GM19372 (cell line): ENCODE data around the gene KLHDC10.
"Not testable (repeated sequence)": the region's sequence is repeated elsewhere in the genome, so short reads cannot be mapped to it uniquely, and the experiment has no call there.

Experiments used
- ATAC-seq: cut with Tn5 transposase; IDR thresholded peaks from one replicate; pipeline ENCODE4 v1.9.1; 2021; ENCODE audit warnings: mild to moderate bottlenecking, low read depth, moderate library complexity; ENCODE audit not compliant: unreplicated experiment

KLHDC10 gene, protein sequence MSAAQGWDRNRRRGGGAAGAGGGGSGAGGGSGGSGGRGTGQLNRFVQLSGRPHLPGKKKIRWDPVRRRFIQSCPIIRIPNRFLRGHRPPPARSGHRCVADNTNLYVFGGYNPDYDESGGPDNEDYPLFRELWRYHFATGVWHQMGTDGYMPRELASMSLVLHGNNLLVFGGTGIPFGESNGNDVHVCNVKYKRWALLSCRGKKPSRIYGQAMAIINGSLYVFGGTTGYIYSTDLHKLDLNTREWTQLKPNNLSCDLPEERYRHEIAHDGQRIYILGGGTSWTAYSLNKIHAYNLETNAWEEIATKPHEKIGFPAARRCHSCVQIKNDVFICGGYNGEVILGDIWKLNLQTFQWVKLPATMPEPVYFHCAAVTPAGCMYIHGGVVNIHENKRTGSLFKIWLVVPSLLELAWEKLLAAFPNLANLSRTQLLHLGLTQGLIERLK

DNA sequence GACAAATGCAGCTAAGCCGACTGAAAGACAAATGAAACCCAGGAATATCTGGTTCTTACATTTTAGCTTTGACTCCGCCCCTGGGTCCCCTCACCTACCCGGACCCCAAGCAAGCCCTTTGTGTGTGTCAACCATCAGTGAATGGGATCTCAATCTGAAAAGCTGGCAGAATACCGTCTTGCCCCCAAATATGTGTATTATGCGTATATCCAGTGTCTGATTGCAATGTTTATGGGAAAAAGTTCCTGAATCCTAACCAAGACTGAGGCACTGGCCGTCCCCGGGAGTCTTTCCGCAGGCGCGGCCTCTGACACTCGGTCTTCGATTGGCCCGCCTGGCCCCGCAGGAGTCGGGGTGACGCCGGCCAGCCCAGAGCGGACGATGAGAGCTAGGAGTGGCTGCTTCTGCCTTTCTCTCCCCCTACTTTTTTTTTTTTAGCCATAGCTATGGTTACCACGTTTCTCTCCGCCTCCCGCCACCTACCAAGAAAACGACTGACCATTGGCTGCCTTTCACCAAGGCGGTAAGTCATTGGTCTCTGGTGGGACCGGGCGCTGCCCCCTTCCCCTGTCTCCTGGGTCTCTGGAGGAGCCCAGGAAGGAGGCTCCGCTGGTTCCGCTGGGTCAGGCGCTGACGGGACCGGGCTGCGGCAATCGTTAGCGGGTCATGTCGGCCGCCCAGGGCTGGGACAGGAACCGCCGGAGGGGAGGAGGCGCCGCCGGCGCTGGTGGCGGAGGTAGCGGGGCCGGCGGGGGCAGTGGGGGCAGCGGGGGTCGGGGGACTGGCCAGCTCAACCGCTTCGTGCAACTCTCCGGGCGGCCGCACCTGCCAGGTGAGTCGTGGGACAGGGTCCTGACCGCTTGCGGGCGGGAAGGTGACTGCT is at the start of gene KLHDC10:
Gene KLHDC10 (plus strand): TSS at position 557 of the 883 bp plus-strand sequence. CDS start 110 bp downstream, at position 667.
- peak; percentile 90 for ATAC-seq

DNA sequence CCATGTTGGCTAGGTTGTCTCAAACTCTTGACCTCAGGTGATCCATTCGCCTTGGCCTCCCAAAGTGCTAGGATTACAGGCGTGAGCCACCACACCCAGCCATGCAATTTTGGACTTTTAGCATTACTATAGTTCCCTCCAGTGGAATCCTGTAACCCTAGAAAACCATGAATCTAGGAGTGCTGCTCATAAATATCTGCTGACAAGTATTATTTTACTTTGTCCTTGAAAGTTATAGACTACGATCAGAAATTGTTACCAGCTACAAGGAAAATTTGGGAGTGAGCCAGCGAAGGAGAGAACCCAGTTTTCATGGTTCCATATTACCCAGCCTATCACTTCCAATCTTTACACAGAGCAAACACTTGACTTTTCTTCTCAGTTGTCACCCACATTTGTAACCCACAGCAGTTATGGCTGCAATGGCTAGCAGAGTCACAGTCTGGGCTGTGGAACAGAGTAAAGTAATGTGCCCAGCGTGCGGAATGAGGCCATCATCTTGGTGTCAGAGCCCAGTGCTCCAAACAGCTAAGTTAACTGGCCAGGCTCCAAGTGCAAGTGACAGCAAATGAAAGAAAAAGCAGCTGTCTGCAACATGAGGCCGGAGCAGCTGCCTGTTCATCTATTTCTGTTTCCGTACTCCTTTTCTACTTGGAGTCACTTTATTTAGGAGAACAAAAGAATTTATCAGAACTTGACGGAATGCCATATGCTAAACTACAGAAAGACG is 49.1 kb upstream of the KLHDC10 start:
- ATAC-seq = no peak

DNA sequence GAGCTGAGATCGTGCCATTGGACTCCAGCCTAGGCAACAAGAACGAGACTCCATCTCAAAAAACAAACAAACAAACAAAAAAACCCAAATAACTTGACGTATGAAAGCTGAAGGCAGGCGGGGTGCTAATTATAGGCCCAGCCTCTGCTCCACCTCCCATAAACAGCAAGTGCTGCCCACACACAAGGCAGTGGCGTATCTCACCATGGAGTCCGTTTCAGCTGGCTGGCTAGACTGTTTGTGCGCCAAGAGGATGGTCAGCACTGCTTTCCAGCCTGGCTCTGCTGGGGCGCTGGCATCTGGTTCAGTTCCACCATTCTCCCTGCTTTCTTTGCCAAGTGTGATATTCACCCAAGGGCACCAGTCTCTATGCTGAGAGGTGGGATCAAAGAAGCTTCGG is 48.2 kb upstream of the KLHDC10 start:
- ATAC-seq = no peak

DNA sequence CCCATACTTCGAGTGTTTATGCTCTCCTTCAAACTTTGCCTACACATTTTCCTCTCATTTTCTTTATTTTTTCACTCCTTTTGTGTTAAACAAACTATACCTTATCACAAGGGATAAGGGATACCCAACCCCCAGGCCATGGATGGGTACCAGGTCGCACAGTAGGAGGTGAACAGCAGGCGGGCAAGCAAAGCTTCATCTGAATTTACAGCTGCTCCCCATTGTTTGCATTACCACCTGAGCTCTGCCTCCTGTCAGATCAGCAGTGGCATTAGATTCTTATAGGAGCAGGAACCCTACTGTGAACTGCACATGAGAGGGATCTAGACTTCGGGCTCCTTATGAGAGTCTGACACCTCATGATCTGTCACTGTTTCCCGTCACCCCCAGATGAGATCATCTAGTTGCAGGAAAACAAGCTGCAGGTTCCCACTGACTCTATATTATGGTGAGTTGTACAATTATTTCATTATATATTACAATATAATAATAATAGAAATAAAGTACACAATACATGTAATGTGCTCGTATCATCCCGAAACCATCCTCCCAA is 47.6 kb upstream of the KLHDC10 start:
- no peak for ATAC-seq

DNA sequence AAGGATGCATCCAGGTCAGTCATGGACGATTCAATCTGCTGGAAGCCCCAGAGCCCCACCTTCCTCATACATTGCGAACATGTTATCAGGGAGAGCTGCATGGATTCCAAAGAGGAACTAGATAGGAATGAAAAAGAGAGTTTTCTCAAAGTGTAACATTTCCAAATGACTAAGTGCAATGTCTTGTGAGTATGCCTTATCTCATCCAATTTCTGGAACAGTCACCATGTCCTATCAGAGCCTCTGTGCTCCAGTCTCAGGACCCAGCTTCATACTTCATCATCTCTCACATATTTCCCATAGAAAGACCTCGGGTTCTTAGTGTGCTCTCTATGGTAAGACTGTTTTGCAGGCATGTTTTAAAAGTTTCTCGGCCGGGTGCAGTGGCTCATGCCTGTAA is 45.9 kb upstream of the KLHDC10 start:
- ATAC-seq = no peak

DNA sequence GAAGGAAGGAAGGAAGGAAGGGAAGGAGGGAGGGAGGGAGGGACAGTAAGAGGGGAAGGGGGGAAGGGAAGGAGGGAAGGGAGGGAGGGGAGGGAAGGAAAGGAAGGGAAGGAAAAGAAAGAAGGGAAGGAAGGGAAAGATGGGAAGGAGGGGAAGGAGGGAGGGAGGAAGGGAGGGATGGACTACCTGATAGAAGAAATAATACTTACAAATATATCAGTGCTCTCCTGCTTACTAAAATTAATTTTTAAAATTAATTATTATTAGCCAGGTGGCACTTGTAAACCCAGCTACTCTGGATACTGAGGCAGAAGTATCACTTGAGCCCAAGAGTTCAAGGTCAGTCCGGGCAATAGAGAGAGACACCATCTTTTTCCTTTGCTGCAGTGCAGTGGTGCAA is 37.6 kb upstream of the KLHDC10 start:
- ATAC-seq = no peak

DNA sequence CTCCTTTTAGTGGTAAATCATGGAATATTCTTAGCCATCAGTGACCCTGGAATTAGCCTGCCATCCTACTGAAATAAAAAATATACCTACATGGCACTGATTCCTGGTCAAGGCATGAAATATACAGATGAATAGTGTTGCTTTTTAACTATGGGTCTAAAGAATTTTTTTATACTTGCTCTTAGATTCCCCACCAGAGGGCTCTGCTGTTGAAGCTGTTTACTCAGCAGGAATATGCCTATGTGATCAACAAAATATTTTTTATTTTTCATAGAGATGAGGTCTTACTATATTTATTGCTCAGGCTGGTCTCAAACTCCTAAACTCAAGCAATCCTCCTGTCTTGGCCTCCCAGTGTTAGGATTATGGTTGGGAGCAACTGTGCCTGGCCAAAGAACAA is 32.6 kb upstream of the KLHDC10 start:
- no peak for ATAC-seq

DNA sequence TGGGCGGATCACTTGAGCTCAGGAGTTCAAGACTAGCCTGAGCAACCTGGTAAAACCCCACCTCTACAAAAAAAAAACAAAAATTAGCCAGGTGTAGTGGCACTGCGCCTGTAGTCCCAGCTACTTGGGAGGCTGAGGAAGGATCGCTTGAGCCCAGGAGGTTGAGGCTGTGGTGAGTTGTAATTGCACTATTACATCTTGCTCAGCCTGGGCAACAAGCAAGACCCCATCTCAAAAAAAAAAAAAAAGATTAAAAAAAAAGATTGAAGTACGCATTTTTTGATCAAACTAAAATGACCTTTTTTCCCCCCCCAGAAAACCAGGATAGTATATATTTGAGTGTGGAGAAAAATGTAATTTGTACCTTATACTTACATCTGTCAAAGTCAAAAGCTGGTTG is 29.8 kb upstream of the KLHDC10 start:
- ATAC-seq = no peak

DNA sequence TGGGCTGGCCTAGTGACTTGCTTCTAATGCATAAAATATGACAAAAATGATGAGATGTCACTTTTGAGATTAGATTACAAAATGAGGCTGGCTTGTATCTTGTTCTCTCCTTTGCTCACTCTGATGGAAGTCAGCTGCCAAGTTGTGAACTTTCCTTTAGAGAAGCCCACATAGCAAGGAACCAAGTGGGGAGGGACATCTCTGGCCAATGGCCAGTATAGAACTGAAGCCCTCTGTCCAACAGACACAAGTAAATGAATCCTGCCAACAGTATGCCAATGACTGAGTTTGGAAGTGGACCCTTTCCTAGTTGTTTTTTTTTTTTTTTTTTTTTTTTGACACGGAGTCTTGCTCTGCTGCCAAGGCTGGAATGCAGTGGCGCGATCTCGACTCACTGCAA is 22.5 kb upstream of the KLHDC10 start:
- ATAC-seq = no peak

DNA sequence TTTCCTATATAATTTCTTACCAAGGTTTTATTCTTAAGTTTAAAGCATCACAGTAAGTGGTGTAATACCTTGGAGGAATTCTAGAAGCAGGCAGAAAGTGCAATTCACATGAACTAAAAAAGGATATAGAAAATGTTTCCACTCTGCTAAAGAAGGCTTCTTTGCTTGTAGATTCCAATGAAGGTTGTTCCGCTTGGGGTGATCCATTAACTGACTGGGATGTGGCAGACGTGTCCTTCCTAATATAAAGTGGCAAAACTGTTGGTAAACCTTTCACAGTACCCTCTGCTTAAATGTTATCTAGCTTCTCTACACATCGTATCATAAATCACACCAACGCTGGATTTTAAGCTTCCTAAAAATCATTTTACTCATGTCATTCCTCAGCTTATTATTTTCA is 21.4 kb upstream of the KLHDC10 start:
- no peak for ATAC-seq

DNA sequence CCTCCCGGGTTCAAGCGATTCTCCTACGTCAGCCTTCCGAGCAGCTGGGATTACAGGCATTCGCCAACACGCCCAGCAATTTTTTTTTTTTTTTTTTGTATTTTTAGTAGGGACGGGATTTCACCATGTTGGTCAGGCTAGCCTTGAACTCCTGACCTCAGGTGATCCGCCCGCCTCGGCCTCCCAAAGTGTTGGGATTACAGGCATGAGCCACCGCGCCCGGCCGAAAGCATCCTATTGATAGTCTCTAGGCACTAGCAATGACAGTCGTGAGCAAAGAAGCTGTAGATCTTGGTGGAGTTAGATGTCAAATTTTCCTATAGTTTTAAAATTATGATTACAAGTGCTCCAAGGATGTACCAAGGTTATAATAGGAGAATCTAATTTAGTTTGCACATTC is 18.1 kb upstream of the KLHDC10 start:
- ATAC-seq = not testable (repeated sequence)

DNA sequence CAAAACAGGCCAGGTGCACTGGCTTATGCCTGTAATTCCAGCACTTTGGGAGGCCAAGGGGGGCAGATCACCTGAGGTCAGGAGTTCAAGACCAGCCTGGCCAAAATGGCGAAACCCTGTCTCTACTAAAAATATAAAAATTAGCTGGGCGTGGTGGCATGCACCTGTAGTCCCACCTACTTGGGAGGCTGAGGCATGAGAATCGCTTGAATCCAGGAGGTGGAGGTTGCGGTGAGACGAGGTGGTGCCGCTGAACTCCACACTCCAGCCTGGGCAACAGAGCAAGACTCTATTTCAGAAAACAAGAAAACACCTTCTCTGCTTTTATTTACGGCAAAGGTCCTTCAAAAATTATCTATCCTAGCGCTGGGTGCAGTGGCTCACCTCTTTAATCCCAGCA is 15.1 kb upstream of the KLHDC10 start:
- ATAC-seq = not testable (repeated sequence)

DNA sequence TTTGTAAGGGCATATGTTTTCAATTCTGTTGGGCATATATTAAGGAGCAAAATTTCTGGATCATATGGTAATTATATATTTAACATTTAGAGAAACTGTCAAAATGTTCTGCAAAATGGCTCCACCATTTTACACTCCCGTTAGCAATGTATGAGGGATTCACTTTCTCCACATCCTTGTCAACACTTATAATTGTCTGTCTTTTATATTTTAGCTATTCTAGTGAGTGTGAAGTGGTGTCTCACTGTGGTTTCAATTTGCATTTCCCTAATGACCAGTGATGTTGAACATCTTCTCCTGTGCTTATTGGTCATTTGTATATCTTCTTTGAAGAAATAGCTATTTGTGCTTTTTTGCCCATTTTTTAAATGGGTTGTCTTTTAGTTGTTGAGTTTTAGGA is 8.1 kb upstream of the KLHDC10 start:
- ATAC-seq = no peak

DNA sequence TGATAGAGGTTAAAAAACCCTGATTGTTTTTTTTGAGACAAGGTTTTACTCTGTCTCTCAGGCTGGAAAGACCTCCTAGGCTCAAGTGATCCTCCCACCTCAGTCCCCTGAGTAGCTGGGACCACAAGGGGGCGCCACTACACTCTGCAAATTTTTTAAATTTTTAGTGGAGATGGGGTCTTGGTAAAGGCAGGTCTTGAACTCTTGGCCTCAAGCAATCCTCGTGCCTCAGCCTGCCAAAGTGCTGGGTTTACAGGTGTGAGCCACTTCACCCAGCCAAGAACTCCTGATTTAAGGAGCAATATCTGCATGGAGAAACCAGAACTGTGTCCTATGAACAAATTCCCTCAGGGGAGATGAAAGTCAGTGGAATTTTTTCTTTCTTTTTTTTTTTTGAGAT is 7.3 kb upstream of the KLHDC10 start:
- ATAC-seq = no peak

DNA sequence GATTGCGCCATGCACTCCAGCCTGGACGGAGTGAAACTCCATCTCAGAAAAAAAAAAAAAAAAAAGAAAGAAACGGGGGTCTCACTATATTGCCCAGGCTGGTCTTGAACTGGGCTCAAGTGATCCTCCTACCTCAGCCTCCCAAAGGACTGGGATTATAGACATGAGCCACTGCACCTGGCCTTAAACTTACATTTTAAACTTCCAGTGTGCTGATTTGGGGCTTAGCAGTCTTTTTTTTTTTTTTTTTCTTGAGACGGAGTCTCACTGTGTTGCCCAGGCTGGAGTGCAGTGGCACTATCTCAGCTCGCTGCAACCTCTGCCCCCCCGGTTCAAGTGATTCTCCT is 5.8 kb upstream of the KLHDC10 start:
- ATAC-seq = not testable (repeated sequence)

DNA sequence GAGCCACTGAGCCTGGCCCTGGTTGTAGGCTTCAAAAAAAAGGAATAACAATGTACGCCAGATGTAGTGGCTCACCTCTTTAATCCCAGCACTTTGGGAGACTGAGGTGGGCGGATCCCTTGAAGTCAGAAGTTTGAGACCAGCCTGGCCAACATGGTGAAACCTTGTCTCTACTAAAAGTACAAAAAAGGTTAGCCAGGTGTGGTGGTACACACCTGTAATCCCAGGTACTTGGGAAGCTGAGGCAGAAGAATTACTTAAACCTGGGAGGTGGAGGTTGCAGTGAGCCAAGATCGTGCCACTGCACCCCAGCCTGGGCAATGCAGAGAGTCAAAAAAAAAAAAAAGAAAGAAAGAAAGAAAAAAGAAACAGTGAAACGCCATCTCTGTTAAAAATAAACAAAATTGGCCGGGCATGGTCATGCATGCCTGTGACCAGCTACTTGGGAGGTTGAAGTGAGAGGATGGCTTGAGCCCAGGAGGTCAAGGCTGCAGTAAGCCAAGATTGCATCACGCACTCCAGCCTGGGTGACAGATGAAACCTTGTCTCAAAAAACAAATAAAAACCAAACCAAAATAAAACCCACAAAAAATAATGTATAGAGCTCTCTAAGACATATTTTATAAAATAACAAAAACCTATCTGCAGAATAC is 4.7 kb upstream of the KLHDC10 start:
- ATAC-seq = no peak

DNA sequence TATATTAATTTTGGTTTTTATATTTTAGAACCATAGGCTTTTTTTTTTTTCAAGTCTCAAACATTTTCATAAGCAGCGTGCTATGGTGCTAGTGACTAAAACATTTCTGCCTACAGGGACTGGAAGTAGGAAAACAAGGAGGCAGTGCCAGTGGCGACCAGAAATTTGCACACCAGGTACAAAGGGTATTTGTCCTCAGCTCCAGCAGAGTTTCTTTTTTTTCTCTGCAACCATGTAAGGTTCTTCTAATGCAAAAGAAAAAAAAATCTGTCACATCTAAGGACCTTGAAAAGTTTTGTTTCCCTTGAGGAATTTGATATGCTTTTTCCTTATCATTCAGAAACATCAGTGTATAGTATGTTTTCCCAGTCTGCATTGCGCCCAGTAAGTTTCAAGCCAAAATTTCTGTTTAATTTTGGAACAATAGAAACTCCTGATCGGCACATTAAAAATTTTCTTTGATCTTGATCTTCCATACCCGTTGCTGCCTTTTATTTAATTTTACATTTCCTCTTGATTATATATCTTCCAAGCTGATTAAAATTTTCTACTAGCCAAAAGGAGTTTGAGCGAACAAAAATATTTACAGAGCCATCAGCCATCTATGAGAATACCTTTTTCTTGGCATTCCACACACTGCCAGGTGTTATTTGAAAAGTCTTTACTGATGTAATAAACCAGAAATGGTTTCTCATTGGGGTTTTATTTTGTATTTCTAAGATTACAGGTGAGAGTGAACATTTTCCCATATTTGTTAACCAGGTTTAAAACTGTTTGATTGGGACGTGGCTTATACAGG is 956 bp upstream of the KLHDC10 start:
- no peak for ATAC-seq

DNA sequence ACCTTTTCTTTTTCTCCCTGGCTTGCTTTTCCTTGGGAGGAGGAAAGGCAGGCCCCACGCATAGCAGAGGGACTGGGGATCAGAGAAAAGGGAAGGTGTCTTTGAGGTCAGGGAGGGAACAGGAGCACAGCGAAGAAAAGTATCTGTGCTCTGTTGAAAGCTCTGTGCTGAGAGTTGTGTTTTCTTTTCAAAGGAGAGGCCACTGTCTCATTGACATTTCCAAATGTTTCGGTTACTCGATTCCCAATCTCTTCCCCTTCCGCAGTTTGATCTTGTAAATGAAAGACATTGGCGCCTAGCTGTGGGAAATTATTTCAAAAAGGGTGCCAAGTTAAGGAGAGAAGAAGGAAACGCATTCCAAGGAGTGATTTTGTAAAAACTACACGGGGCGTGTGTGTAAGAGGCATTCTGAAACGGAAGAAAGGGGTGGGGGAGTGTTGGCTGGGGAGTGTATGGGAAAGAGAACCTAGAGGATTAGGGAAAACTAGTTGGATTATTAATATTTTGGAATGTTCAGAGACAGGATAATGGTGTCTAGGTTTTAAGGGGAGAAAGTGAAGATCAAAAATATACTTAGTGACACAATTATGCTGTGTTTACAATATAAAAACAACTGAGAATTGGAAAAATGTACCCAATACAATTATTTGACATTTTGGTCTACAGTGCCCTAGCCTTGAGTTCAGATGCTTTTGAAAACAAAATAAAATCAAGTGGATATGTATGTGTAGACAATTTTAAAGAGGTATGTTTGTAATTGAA is 708 bp downstream of the KLHDC10 start:
- ATAC-seq = no peak
